ENCODE results near the gene KCNJ4. TPM values are rescaled to one million over a fixed set of nuclear protein-coding genes. Genes with fewer than 3 reads are reported as not detected.

The KCNJ4 gene
- total RNA-seq, 1 experiment from 2014 or later, result not detected

DNA sequence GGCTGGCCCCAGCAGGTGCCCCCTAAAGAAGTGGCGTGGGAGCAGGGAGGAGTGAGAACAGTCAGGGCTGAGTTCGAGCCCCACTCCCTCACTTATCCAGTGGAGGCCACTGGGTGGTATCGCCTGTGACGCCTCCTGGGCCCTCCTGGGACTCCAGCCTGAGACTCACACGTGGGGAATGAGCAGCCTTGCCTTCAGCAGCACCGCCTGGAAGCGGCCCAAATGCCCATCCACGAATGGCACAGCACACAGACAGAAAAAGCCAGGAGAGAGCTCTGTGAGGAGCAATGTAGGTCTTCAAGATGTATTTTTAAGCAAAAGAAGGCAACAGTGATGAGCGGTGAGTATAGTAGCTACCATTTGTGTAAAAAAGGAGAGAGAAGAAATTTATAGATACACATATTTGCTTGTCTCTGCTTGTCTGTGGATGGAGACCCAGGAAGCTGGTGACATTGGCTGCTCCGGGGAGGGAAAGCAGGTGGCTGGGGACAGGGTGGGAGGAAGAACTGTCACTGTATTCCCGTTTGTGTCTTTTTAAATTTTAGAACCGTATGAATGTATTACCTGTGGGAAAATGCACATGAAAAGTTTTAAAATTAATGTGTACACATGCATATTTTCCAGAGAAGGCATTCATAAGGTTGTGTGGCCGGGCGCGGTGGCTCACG, 13.2 kb downstream of the KCNJ4 start:
- Histone ChIP-seq H3K36me3 (no peaks in the 10 kb centered on the region), H3K4me1 (replicated peaks) (no peaks in the 10 kb centered on the region), H3K27ac (no peak overlapping the region), H3K4me3 (no peak overlapping the region), H3K9me3 (replicated peaks) (no peaks in the 10 kb centered on the region), H3K27me3 (replicated peaks) (peaks cover 23% of the 10 kb centered on the region)
- no peak for DNase-seq (ENCODE audit: low read depth in 1 of 2, low spot score in 2 of 2)

DNA sequence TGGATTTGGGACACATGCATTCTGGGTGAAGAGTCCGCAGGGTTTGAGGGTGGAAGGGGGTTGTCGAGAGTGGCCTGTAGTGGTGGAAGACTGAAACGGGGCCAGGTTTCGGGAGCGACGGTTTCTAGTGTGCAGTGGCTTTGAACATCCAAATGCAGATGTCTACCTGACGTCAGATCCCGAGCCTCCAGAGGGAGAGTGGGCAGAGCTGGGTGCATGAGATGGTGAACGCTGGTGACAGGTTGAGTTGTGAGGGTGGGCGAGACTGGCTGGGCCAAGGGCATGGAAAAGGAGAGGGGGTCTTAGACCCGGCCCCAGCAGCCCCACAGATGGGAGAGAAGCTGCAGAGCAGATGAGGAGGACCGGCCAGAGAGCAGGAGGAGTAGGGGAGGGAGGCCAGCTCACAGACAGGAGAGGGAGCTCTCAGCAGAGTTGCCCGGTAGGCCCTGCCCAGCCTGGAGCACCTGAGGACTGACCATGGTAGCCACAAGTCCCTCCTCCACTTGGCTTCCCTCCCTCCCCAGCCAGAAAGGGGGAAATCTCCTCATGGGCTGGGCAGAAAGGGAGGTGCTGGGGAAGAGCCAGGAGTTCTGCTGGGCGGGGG, 14.2 kb downstream of the KCNJ4 start:
- no peak for DNase-seq (ENCODE audit: low read depth in 1 of 2, low spot score in 2 of 2)
- peaks cover 19% of the 10 kb centered on the region for H3K27me3 ChIP-seq (replicated peaks)
- no peaks in the 10 kb centered on the region for H3K36me3 ChIP-seq
- no peaks in the 10 kb centered on the region for H3K4me1 ChIP-seq (replicated peaks)
- no peak overlapping the region for H3K4me3 ChIP-seq
- H3K27ac ChIP-seq, result no peak overlapping the region
- no peaks in the 10 kb centered on the region for H3K9me3 ChIP-seq (replicated peaks)

DNA sequence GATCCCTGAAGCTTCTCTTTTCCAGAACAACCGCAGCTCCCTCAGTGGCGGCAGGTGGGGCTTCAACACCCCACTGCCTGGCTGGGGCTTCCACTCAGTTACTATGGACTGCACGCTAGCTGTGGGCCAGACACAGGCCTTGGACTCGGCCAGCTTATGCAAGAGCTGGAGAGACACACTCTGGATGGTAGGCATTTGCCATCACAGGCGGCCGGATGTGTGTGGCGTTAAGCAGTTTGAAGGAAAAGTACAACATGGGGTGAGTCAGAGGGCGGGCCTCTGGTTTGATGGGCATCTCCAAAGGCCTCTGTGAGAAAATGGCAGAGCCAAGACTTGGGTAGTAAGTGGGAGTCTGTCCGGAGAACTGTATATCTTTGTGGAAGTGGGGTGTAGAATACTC, 17.6 kb downstream of the KCNJ4 start:
- DNase-seq (ENCODE audit: low read depth in 1 of 2, low spot score in 2 of 2), result no peak
- H3K27ac ChIP-seq, result no peak overlapping the region
- no peaks in the 10 kb centered on the region for H3K9me3 ChIP-seq (replicated peaks)
- no peaks in the 10 kb centered on the region for H3K36me3 ChIP-seq
- no peaks in the 10 kb centered on the region for H3K4me1 ChIP-seq (replicated peaks)
- H3K4me3 ChIP-seq, result no peak overlapping the region
- peaks cover 11% of the 10 kb centered on the region for H3K27me3 ChIP-seq (replicated peaks)

- Histone ChIP-seq H3K27me3 (replicated peaks) (peaks cover 10% of the 10 kb centered on the region), H3K9me3 (replicated peaks) (no peaks in the 10 kb centered on the region), H3K27ac (no peak overlapping the region), H3K36me3 (no peaks in the 10 kb centered on the region), H3K4me1 (replicated peaks) (no peaks in the 10 kb centered on the region), H3K4me3 (no peak overlapping the region)
- no peak for DNase-seq (ENCODE audit: low read depth in 1 of 2, low spot score in 2 of 2)
Measured at GRCh38 chr22:38436629-38437395, 18.2 kb downstream of the KCNJ4 start.

GRCh38 chr22:38435965-38436364, 19.0 kb downstream of the KCNJ4 start:
- no peak for DNase-seq (ENCODE audit: low read depth in 1 of 2, low spot score in 2 of 2)
- Histone ChIP-seq H3K4me3 (no peak overlapping the region), H3K27ac (no peak overlapping the region), H3K4me1 (replicated peaks) (no peaks in the 10 kb centered on the region), H3K36me3 (no peaks in the 10 kb centered on the region), H3K9me3 (replicated peaks) (no peaks in the 10 kb centered on the region), H3K27me3 (replicated peaks) (peaks cover 6% of the 10 kb centered on the region)

- H3K27ac ChIP-seq, result no peak overlapping the region
- H3K36me3 ChIP-seq, result no peaks in the 10 kb centered on the region
- DNase-seq (ENCODE audit: low read depth in 1 of 2, low spot score in 2 of 2), result no peak
- peaks cover 6% of the 10 kb centered on the region; the same call in 1 of the 2 replicates for H3K27me3 ChIP-seq (replicated peaks)
- no peaks in the 10 kb centered on the region for H3K4me1 ChIP-seq (replicated peaks)
- H3K9me3 ChIP-seq (replicated peaks), result no peaks in the 10 kb centered on the region
- H3K4me3 ChIP-seq, result no peak overlapping the region
Measured at GRCh38 chr22:38435010-38435409, 20.0 kb downstream of the KCNJ4 start.

DNA sequence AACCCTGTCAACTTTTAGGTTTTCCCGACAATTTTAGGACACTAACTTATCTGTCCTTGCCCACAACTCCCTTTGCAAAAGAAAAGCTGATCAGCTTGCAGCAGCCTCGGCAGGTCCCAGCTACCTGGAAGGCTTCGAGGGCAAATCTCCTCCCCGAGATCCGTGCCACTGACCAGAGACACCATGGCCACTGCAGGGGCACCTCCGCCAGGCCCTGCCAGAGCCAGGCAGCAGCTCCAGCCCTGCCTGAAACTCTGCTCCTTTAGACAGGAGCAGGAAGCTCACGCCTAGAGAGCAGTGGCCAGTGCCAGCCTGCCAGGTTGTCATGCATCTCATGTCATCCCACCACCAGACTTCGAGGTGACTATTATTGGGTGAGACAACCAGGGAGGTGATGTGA, 21.1 kb downstream of the KCNJ4 start:
- H3K4me3 ChIP-seq, result no peak overlapping the region
- no peak for DNase-seq (ENCODE audit: low read depth in 1 of 2, low spot score in 2 of 2)
- H3K4me1 ChIP-seq (replicated peaks), result no peaks in the 10 kb centered on the region
- no peaks in the 10 kb centered on the region for H3K36me3 ChIP-seq
- peaks cover 6% of the 10 kb centered on the region; the same call in 1 of the 2 replicates for H3K27me3 ChIP-seq (replicated peaks)
- H3K27ac ChIP-seq, result no peak overlapping the region
- H3K9me3 ChIP-seq (replicated peaks), result no peaks in the 10 kb centered on the region

- no peak for DNase-seq (ENCODE audit: low read depth in 1 of 2, low spot score in 2 of 2)
- Histone ChIP-seq H3K36me3 (no peaks in the 10 kb centered on the region), H3K9me3 (replicated peaks) (no peaks in the 10 kb centered on the region), H3K27ac (no peak overlapping the region), H3K4me1 (replicated peaks) (no peaks in the 10 kb centered on the region), H3K4me3 (no peak overlapping the region), H3K27me3 (replicated peaks) (peaks cover 6% of the 10 kb centered on the region; the same call in 1 of the 2 replicates)
Measured at GRCh38 chr22:38432264-38432663, 22.7 kb downstream of the KCNJ4 start.

- H3K4me1 ChIP-seq (replicated peaks), result no peaks in the 10 kb centered on the region
- no peak overlapping the region for H3K27ac ChIP-seq
- H3K9me3 ChIP-seq (replicated peaks), result no peaks in the 10 kb centered on the region
- H3K27me3 ChIP-seq (replicated peaks), result peaks cover 6% of the 10 kb centered on the region; the same call in 1 of the 2 replicates
- H3K36me3 ChIP-seq, result no peaks in the 10 kb centered on the region
- no peak overlapping the region for H3K4me3 ChIP-seq
- no peak for DNase-seq (ENCODE audit: low read depth in 1 of 2, low spot score in 2 of 2)
Measured at GRCh38 chr22:38431266-38432010, 23.6 kb downstream of the KCNJ4 start.

GRCh38 chr22:38429499-38430068, 25.4 kb downstream of the KCNJ4 start:
- Histone ChIP-seq H3K27me3 (replicated peaks) (peaks cover 6% of the 10 kb centered on the region; the same call in 1 of the 2 replicates), H3K4me1 (replicated peaks) (no peaks in the 10 kb centered on the region), H3K27ac (no peak overlapping the region), H3K4me3 (no peak overlapping the region), H3K9me3 (replicated peaks) (no peaks in the 10 kb centered on the region), H3K36me3 (no peaks in the 10 kb centered on the region)
- DNase-seq (ENCODE audit: low read depth in 1 of 2, low spot score in 2 of 2), result no peak

GRCh38 chr22:38428714-38429113, 26.3 kb downstream of the KCNJ4 start:
- Histone ChIP-seq H3K9me3 (replicated peaks) (no peaks in the 10 kb centered on the region), H3K27ac (no peak overlapping the region), H3K4me3 (no peak overlapping the region), H3K36me3 (no peaks in the 10 kb centered on the region), H3K27me3 (replicated peaks) (0 out of 2 replicates have a peak, but pooled peaks cover 3% of the 10 kb centered on the region), H3K4me1 (replicated peaks) (no peaks in the 10 kb centered on the region)
- DNase-seq (ENCODE audit: low read depth in 1 of 2, low spot score in 2 of 2), result no peak

DNA sequence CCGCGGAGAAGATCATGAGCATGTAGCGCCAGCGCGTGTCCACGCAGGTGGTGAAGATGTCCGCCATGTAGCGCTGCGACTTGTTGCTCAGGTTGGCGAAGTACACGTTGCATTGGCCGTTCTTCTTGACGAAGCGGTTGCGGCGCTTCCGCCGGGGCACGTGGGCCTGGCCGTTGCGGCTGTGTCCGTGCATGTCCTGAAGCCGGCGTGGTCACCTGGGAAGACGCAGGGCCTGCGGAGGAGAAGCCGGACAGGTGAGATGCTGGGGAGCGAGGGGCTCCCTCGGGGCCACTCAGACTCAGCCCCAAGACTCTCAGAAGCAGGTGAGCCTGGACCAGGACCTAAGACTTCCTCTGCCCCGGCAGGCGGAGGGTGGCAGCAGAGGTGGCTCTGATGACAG, 27.1 kb downstream of the KCNJ4 start:
- DNase-seq (ENCODE audit: low read depth in 1 of 2, low spot score in 2 of 2), result no peak

GRCh38 chr22:38427465-38427864, 27.5 kb downstream of the KCNJ4 start:
- H3K27ac ChIP-seq, result no peak overlapping the region
- H3K9me3 ChIP-seq (replicated peaks), result no peaks in the 10 kb centered on the region
- DNase-seq (ENCODE audit: low read depth in 1 of 2, low spot score in 2 of 2), result no peak

More for the DNA sequence above, 27.1 kb downstream of the KCNJ4 start:
- H3K4me3 ChIP-seq, result no peak overlapping the region
- no peak overlapping the region for H3K27ac ChIP-seq
- no peaks in the 10 kb centered on the region for H3K36me3 ChIP-seq
- no peaks in the 10 kb centered on the region for H3K4me1 ChIP-seq (replicated peaks)
- no peaks in the 10 kb centered on the region for H3K9me3 ChIP-seq (replicated peaks)
- H3K27me3 ChIP-seq (replicated peaks), result no peaks in the 10 kb centered on the region

More at GRCh38 chr22:38427465-38427864, 27.5 kb downstream of the KCNJ4 start:
- no peak overlapping the region for H3K4me3 ChIP-seq
- no peaks in the 10 kb centered on the region for H3K4me1 ChIP-seq (replicated peaks)
- H3K27me3 ChIP-seq (replicated peaks), result no peaks in the 10 kb centered on the region
- no peaks in the 10 kb centered on the region for H3K36me3 ChIP-seq
